Panc1 (cell line): Measurements from ENCODE around the gene TNRC18. TPM values are rescaled to one million over a fixed set of nuclear protein-coding genes. Genes with fewer than 3 reads are reported as not detected.
A peak's percentile ranks its signal among the peaks of the same experiment; 100 is the strongest.

ENCODE experiments used
- ATAC-seq: fragments of 200-7000 bp; cut with Tn5 transposase; 2 replicates; pipeline ENCODE4 v1.9.1; 2020; ENCODE audit warnings: mild to moderate bottlenecking, moderate library complexity
- BruUV-seq: library from RNA; stranded (reverse); fragments of 400-500 nt; replicated peaks from 2 replicates; lab custom pipeline; 2021; lab: Mats Ljungman, UMichigan
- CTCF ChIA-PET: fragments of 300-600 bp; sonication (Branson Sonifier 250); formaldehyde crosslinking; loops from one replicate; lab custom pipeline; 2022; ENCODE audit warnings: antibody characterized with exemption; lab: Charles Lee
- POLR2A ChIA-PET: fragments of 300-600 bp; sonication (Branson Sonifier 250); formaldehyde crosslinking; loops from one replicate; lab custom pipeline; 2022; ENCODE audit warnings: antibody characterized with exemption; lab: Charles Lee
- DNase-seq: peaks from one replicate; pipeline ENCODE4 v3.0.0-alpha.2; 2010; ENCODE audit warnings: low read depth, low spot score
- H3K27ac ChIP-seq: 2 replicates; pipeline ENCODE4 v1.5.1; 2011; ENCODE audit warnings: mild to moderate bottlenecking, low read length, inconsistent platforms
- H3K27me3 ChIP-seq: fragments of 200-500 bp; sonication (Bioruptor generic); 2 replicates; pipeline ENCODE4 v1.6.0; 2014; ENCODE audit warnings: low read length, inconsistent platforms; ENCODE audit not compliant: control insufficient read depth, insufficient read depth
- H3K36me3 ChIP-seq: fragments of 200-500 bp; sonication (Bioruptor generic); 2 replicates; pipeline ENCODE4 v1.5.1; 2014; ENCODE audit warnings: inconsistent platforms, mild to moderate bottlenecking, low read length, moderate library complexity; ENCODE audit not compliant: control insufficient read depth, insufficient read depth
- H3K4me1 ChIP-seq: 2 replicates; pipeline ENCODE4 v1.5.1; 2011; ENCODE audit warnings: inconsistent platforms, mild to moderate bottlenecking, low read length, moderate library complexity; ENCODE audit not compliant: control insufficient read depth, insufficient read depth
- H3K4me3 ChIP-seq, 2 experiments: 2 replicates each; pipeline ENCODE4 v1.5.1; 2011 to 2012; ENCODE audit warnings: low read depth in 2 of 2, low read length in 2 of 2, mild to moderate bottlenecking in 2 of 2, inconsistent platforms in 1 of 2, moderate library complexity in 1 of 2
- H3K9me3 ChIP-seq: fragments of 200-500 bp; sonication (Bioruptor generic); 2 replicates; pipeline ENCODE4 v1.5.1; 2014; ENCODE audit warnings: low read depth, mild to moderate bottlenecking, inconsistent platforms, low read length, moderate library complexity; ENCODE audit not compliant: control insufficient read depth, insufficient read depth
- CTCF ChIP-seq: fragments of 450-650 bp; IDR thresholded peaks from 2 replicates; pipeline ENCODE4 v1.5.1; 2017; ENCODE audit warnings: mild to moderate bottlenecking
- POLR2AphosphoS5 ChIP-seq: IDR thresholded peaks from 2 replicates; pipeline ENCODE4 v1.6.1; 2012; ENCODE audit warnings: mild to moderate bottlenecking, low read depth, low read length, moderate library complexity
- REST ChIP-seq, 2 experiments: IDR thresholded peaks; 2 replicates each; pipeline ENCODE4 v1.6.1; 2011 to 2012; ENCODE audit warnings: low read depth in 2 of 2, control low read depth in 1 of 2, low read length in 1 of 2, mild to moderate bottlenecking in 1 of 2, moderate library complexity in 1 of 2; ENCODE audit not compliant: insufficient read depth in 1 of 2
- SIN3A ChIP-seq: IDR thresholded peaks from 2 replicates; pipeline ENCODE4 v1.6.1; 2012; ENCODE audit warnings: low read depth, mild to moderate bottlenecking, low read length, moderate library complexity, borderline replicate concordance; ENCODE audit not compliant: insufficient read depth
- TCF7L2 ChIP-seq: IDR thresholded peaks from 2 replicates; pipeline ENCODE4 v1.6.1; 2011; ENCODE audit warnings: mild to moderate bottlenecking, low read depth, low read length, inconsistent platforms
- in situ Hi-C: cut with HindIII; loops from 2 replicates; pipeline ENCODE4 v1.10.0; 2016; ENCODE audit warnings: low sequenced_read_pairs, low pct_unique_long_range_greater_than_20kb
- intact Hi-C: fragments of 100-400 bp; cut with micrococcal nuclease; formaldehyde crosslinking; loops from one replicate; pipeline ENCODE4 v1.10.0; 2022; ENCODE audit not compliant: unreplicated experiment
- total RNA-seq: library from RNA; stranded (reverse); gene quantifications from one replicate; pipeline ENCODE4 v1.2.1, GENCODE V29; 2021; ENCODE audit not compliant: unreplicated experiment

Gene TNRC18
- total RNA-seq, 1 experiment from 2014 or later: 148 TPM

GRCh38 chr7:5406957-5407945 lies 16.4 kb downstream of the TNRC18 start:
- intact Hi-C loops (no loop called here), in situ Hi-C loops (no loop called here)
- H3K9me3 ChIP-seq: no peaks in the 10 kb centered on the region
- TF ChIP-seq TCF7L2 (no peak), REST (IDR thresholded peaks at IDR 0.05; ENCODE audit: insufficient read depth in 1 of 2, low read depth in 2 of 2, low read length in 1 of 2) (no peak), CTCF (no peak), POLR2AphosphoS5 (peak; percentile 32; the same call in 1 of the 2 replicates), SIN3A (no peak)
- no peak overlapping the region for H3K4me3 ChIP-seq
- CTCF ChIA-PET: interaction anchor here (0.7 kb wide), 1 partner anchor 16 kb away, joined by 3 read pairs; no protein-coding TSS in a partner anchor
- BruUV-seq: TSS peak; percentile 10
- ATAC-seq (peak; percentile 24; the same call in 1 of the 2 replicates), DNase-seq (no peak)
- H3K4me1 ChIP-seq: peaks cover 23% of the 10 kb centered on the region
- POLR2A ChIA-PET: interaction anchor here (0.9 kb wide), 1 partner anchor 10 kb away, joined by 5 read pairs; no protein-coding TSS in a partner anchor
- H3K27ac ChIP-seq: no peak overlapping the region
- H3K36me3 ChIP-seq: no peaks in the 10 kb centered on the region
- H3K27me3 ChIP-seq: no peaks in the 10 kb centered on the region

- H3K27ac ChIP-seq: no peak overlapping the region
- no TSS peak for BruUV-seq
- no peaks in the 10 kb centered on the region for H3K36me3 ChIP-seq
- intact Hi-C loops: no loop called here
- ChIA-PET CTCF (interaction anchor here (0.7 kb wide), 2 partner anchors 45 to 67 kb away, joined by 3 to 4 read pairs; no protein-coding TSS in a partner anchor), POLR2A (interaction anchor here (0.6 kb wide), 1 partner anchor 80 kb away, joined by 11 read pairs; no protein-coding TSS in a partner anchor)
- H3K4me1 ChIP-seq: peaks cover 13% of the 10 kb centered on the region
- ATAC-seq: no peak
- H3K27me3 ChIP-seq: no peaks in the 10 kb centered on the region
- no peak for TF ChIP-seq TCF7L2
- TF ChIP-seq SIN3A: no peak
- no peak for TF ChIP-seq CTCF
- no peak for TF ChIP-seq POLR2AphosphoS5
- TF ChIP-seq REST (IDR thresholded peaks at IDR 0.05; ENCODE audit: insufficient read depth in 1 of 2, low read depth in 2 of 2, low read length in 1 of 2): no peak
- H3K9me3 ChIP-seq: no peaks in the 10 kb centered on the region
- in situ Hi-C loops: no loop called here
- no peak for DNase-seq
- no peak overlapping the region for H3K4me3 ChIP-seq
These were observed 19.2 kb downstream of the TNRC18 start for GRCh38 chr7:5404421-5404826.
